Progenitor cell of endocrine pancreas (in vitro differentiated cells): ENCODE data around the gene MAP3K15. TPM values are rescaled to one million over a fixed set of nuclear protein-coding genes. Genes with fewer than 3 reads are reported as not detected.

ENCODE experiments used
- DNase-seq: peaks from one replicate; pipeline ENCODE4 v3.0.0; 2021; ENCODE audit warnings: low spot score; ENCODE audit not compliant: unreplicated experiment
- H3K27ac Mint-ChIP-seq: 2 replicates; pipeline ENCODE4 v1.8.0; 2021; ENCODE audit warnings: mild to moderate bottlenecking, moderate library complexity, mixed read lengths
- H3K27me3 Mint-ChIP-seq: 2 replicates; pipeline ENCODE4 v1.8.0; 2021; ENCODE audit warnings: mixed read lengths
- H3K36me3 Mint-ChIP-seq: 2 replicates; pipeline ENCODE4 v1.8.0; 2022; ENCODE audit warnings: mixed read lengths; ENCODE audit not compliant: insufficient read depth
- H3K4me1 Mint-ChIP-seq: 2 replicates; pipeline ENCODE4 v1.8.0; 2021; ENCODE audit warnings: low read depth, mixed read lengths
- H3K4me3 Mint-ChIP-seq: 2 replicates; pipeline ENCODE4 v1.8.0; 2021; ENCODE audit warnings: low read depth, mild to moderate bottlenecking, moderate library complexity, mixed read lengths
- H3K9me3 Mint-ChIP-seq: 2 replicates; pipeline ENCODE4 v1.8.0; 2021; ENCODE audit warnings: low read depth, mixed read lengths
- CTCF ChIP-seq: fragments of 200-600 bp; sonication (generic); IDR thresholded peaks from one replicate; pipeline ENCODE4 v1.5.0; 2021; ENCODE audit warnings: antibody characterized with exemption, mild to moderate bottlenecking; ENCODE audit not compliant: unreplicated experiment
- total RNA-seq: library from RNA; stranded (reverse); gene quantifications from 2 replicates; pipeline ENCODE4 v1.2.1, GENCODE V29; 2021

Gene MAP3K15
- total RNA-seq, 1 donor from 2014 or later = 5.1 TPM

- Mint-ChIP-seq H3K9me3 (peaks cover 4% of the 10 kb centered on the region), H3K27ac (no peak overlapping the region), H3K4me3 (no peak overlapping the region), H3K36me3 (no peaks in the 10 kb centered on the region), H3K27me3 (no peaks in the 10 kb centered on the region), H3K4me1 (no peaks in the 10 kb centered on the region)
- no peak for DNase-seq
- TF ChIP-seq CTCF = no peak
These were observed 42.5 kb upstream of the MAP3K15 start for GRCh38 chrX:19557822-19558221.

- TF ChIP-seq CTCF = no peak
- no peak overlapping the region for H3K27ac Mint-ChIP-seq
- H3K9me3 Mint-ChIP-seq = peaks cover 12% of the 10 kb centered on the region
- no peaks in the 10 kb centered on the region for H3K36me3 Mint-ChIP-seq
- no peaks in the 10 kb centered on the region for H3K27me3 Mint-ChIP-seq
- H3K4me3 Mint-ChIP-seq = no peak overlapping the region
- DNase-seq = no peak
- H3K4me1 Mint-ChIP-seq = no peaks in the 10 kb centered on the region
These were observed 40.9 kb upstream of the MAP3K15 start for GRCh38 chrX:19556202-19556601.

- Mint-ChIP-seq H3K27me3 (no peaks in the 10 kb centered on the region), H3K4me3 (no peak overlapping the region), H3K27ac (no peak overlapping the region), H3K4me1 (no peaks in the 10 kb centered on the region), H3K36me3 (no peaks in the 10 kb centered on the region), H3K9me3 (peaks cover 12% of the 10 kb centered on the region)
- TF ChIP-seq CTCF = no peak
- no peak for DNase-seq
These were observed 40.4 kb upstream of the MAP3K15 start for GRCh38 chrX:19555683-19556082.

GRCh38 chrX:19555236-19555635 lies 39.9 kb upstream of the MAP3K15 start:
- no peaks in the 10 kb centered on the region for H3K27me3 Mint-ChIP-seq
- DNase-seq = no peak
- H3K36me3 Mint-ChIP-seq = no peaks in the 10 kb centered on the region
- no peak overlapping the region for H3K27ac Mint-ChIP-seq
- H3K4me1 Mint-ChIP-seq = no peaks in the 10 kb centered on the region
- TF ChIP-seq CTCF = no peak
- no peak overlapping the region for H3K4me3 Mint-ChIP-seq
- peaks cover 12% of the 10 kb centered on the region for H3K9me3 Mint-ChIP-seq

GRCh38 chrX:19554786-19555185 lies 39.5 kb upstream of the MAP3K15 start:
- no peak for DNase-seq
- Mint-ChIP-seq H3K27ac (no peak overlapping the region), H3K9me3 (peaks cover 12% of the 10 kb centered on the region), H3K27me3 (no peaks in the 10 kb centered on the region), H3K4me3 (no peak overlapping the region), H3K4me1 (no peaks in the 10 kb centered on the region), H3K36me3 (no peaks in the 10 kb centered on the region)
- TF ChIP-seq CTCF = no peak

GRCh38 chrX:19552793-19553192 lies 37.5 kb upstream of the MAP3K15 start:
- H3K27me3 Mint-ChIP-seq = no peaks in the 10 kb centered on the region
- TF ChIP-seq CTCF = no peak
- peaks cover 2% of the 10 kb centered on the region for H3K36me3 Mint-ChIP-seq
- H3K27ac Mint-ChIP-seq = no peak overlapping the region
- DNase-seq = no peak
- H3K4me1 Mint-ChIP-seq = no peaks in the 10 kb centered on the region
- peaks cover 19% of the 10 kb centered on the region for H3K9me3 Mint-ChIP-seq
- no peak overlapping the region for H3K4me3 Mint-ChIP-seq
